ENCODE measurements around the gene EMC7.

DNA sequence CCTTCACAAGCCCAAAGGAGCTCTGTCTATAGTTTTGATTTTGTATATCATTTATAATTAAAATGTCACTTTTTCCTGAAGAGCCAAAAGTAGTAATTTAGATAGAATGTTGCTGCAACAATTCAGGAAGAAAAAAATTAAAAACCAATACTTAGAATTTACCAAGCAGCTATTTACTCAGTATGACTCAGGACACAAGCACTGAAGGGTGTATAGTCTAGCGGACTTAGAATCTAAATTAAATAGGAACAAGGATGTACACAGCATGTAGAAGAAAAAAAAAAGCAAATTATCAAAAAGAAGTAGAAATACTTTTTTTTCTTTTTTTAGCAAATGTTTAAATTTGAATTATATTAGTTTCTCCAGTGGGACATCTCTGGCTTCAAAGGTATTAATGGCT is 31.8 kb upstream of the EMC7 start:
- TF ChIP-seq, protein P1, sequence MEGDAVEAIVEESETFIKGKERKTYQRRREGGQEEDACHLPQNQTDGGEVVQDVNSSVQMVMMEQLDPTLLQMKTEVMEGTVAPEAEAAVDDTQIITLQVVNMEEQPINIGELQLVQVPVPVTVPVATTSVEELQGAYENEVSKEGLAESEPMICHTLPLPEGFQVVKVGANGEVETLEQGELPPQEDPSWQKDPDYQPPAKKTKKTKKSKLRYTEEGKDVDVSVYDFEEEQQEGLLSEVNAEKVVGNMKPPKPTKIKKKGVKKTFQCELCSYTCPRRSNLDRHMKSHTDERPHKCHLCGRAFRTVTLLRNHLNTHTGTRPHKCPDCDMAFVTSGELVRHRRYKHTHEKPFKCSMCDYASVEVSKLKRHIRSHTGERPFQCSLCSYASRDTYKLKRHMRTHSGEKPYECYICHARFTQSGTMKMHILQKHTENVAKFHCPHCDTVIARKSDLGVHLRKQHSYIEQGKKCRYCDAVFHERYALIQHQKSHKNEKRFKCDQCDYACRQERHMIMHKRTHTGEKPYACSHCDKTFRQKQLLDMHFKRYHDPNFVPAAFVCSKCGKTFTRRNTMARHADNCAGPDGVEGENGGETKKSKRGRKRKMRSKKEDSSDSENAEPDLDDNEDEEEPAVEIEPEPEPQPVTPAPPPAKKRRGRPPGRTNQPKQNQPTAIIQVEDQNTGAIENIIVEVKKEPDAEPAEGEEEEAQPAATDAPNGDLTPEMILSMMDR (IDR thresholded peaks at IDR 0.05 in 8 of 11, conservative IDR thresholded peaks at IDR 0.05 in 3 of 11) = no peak
- TF ChIP-seq POLR2AphosphoS5 (IDR thresholded peaks at IDR 0.05) (no peak), POLR2A (IDR thresholded peaks at IDR 0.05) (no peak)
